NCI-H748 treated with DMSO at 0.1 percent for 48 hours (cell line): ENCODE data around the gene WWOX.

Experiments used
- DNase-seq: peaks from one replicate; lab custom pipeline; 2025; lab: John Stamatoyannopoulos, UW

Gene WWOX

GRCh38 chr16:78953526-78953925 lies 854.1 kb downstream of the WWOX start:
- DNase-seq, result no peak

- DNase-seq, result no peak
Observed at GRCh38 chr16:78955206-78955605, 855.8 kb downstream of the WWOX start.

GRCh38 chr16:78956859-78957258 lies 857.4 kb downstream of the WWOX start:
- DNase-seq, result no peak

- DNase-seq, result no peak
Observed at GRCh38 chr16:78957317-78958100, 858.1 kb downstream of the WWOX start.

- no peak for DNase-seq
Observed at GRCh38 chr16:78961464-78961863, 862.0 kb downstream of the WWOX start.

GRCh38 chr16:78962457-78962929 lies 863.0 kb downstream of the WWOX start:
- DNase-seq, result no peak

GRCh38 chr16:78967948-78968347 lies 868.5 kb downstream of the WWOX start:
- no peak for DNase-seq

- DNase-seq, result no peak
Observed at GRCh38 chr16:78969721-78970120, 870.3 kb downstream of the WWOX start.

GRCh38 chr16:78970650-78971049 lies 871.2 kb downstream of the WWOX start:
- DNase-seq, result no peak

GRCh38 chr16:78972006-78972405 lies 872.6 kb downstream of the WWOX start:
- DNase-seq, result no peak

GRCh38 chr16:78972986-78973385 lies 873.5 kb downstream of the WWOX start:
- no peak for DNase-seq

- no peak for DNase-seq
Observed at GRCh38 chr16:78976212-78976611, 876.8 kb downstream of the WWOX start.

- no peak for DNase-seq
Observed at GRCh38 chr16:78980825-78981224, 881.4 kb downstream of the WWOX start.

- no peak for DNase-seq
Observed at GRCh38 chr16:78982096-78982744, 882.8 kb downstream of the WWOX start.

- DNase-seq, result no peak
Observed at GRCh38 chr16:78984324-78984723, 884.9 kb downstream of the WWOX start.

GRCh38 chr16:78984887-78985464 lies 885.5 kb downstream of the WWOX start:
- no peak for DNase-seq

GRCh38 chr16:78985716-78986605 lies 886.5 kb downstream of the WWOX start:
- DNase-seq, result no peak

- DNase-seq, result no peak
Observed at GRCh38 chr16:78987666-78988065, 888.2 kb downstream of the WWOX start.

- DNase-seq, result no peak
Observed at GRCh38 chr16:78988361-78988969, 889.0 kb downstream of the WWOX start.

- DNase-seq, result no peak
Observed at GRCh38 chr16:78990309-78990701, 890.9 kb downstream of the WWOX start.

- DNase-seq, result no peak
Observed at GRCh38 chr16:78992001-78992400, 892.5 kb downstream of the WWOX start.

GRCh38 chr16:78993346-78993745 lies 893.9 kb downstream of the WWOX start:
- peak; percentile 65 for DNase-seq
